Activated T-helper 17 cell treated with anti-CD3 and anti-CD28 coated beads, Interleukin-2, amount 50 U/mL, for 72 hours (primary cell): Measurements from ENCODE around the gene TRPC4AP. TPM values are rescaled to one million over a fixed set of nuclear protein-coding genes. Genes with fewer than 3 reads are reported as not detected.

ENCODE experiments used
- ATAC-seq: fragments of 150-1000 bp; cut with Tn5 transposase; replicated peaks from 2 replicates; pipeline ENCODE4 v1.10.0; 2021; ENCODE audit warnings: mild to moderate bottlenecking, moderate library complexity
- H3K27ac Mint-ChIP-seq: one replicate; pipeline ENCODE4 v1.8.0; 2022; ENCODE audit warnings: mixed read lengths
- H3K27me3 Mint-ChIP-seq: one replicate; pipeline ENCODE4 v1.8.0; 2022; ENCODE audit warnings: mixed read lengths
- H3K36me3 Mint-ChIP-seq: one replicate; pipeline ENCODE4 v1.8.0; 2022; ENCODE audit warnings: low read depth, mild to moderate bottlenecking, mixed read lengths
- H3K4me1 Mint-ChIP-seq: one replicate; pipeline ENCODE4 v1.8.0; 2022; ENCODE audit warnings: mixed read lengths
- H3K4me3 Mint-ChIP-seq: one replicate; pipeline ENCODE4 v1.8.0; 2022; ENCODE audit warnings: mild to moderate bottlenecking, mixed read lengths
- H3K9me3 Mint-ChIP-seq: one replicate; pipeline ENCODE4 v1.8.0; 2022; ENCODE audit warnings: mixed read lengths
- total RNA-seq, 2 donors: library from RNA; stranded (reverse); gene quantifications; one replicate each; pipeline ENCODE4 v1.2.3, GENCODE V29; 2022

The TRPC4AP gene, protein sequence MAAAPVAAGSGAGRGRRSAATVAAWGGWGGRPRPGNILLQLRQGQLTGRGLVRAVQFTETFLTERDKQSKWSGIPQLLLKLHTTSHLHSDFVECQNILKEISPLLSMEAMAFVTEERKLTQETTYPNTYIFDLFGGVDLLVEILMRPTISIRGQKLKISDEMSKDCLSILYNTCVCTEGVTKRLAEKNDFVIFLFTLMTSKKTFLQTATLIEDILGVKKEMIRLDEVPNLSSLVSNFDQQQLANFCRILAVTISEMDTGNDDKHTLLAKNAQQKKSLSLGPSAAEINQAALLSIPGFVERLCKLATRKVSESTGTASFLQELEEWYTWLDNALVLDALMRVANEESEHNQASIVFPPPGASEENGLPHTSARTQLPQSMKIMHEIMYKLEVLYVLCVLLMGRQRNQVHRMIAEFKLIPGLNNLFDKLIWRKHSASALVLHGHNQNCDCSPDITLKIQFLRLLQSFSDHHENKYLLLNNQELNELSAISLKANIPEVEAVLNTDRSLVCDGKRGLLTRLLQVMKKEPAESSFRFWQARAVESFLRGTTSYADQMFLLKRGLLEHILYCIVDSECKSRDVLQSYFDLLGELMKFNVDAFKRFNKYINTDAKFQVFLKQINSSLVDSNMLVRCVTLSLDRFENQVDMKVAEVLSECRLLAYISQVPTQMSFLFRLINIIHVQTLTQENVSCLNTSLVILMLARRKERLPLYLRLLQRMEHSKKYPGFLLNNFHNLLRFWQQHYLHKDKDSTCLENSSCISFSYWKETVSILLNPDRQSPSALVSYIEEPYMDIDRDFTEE
- 10 to 100 TPM; 34.1 to 54.3 TPM for total RNA-seq

GRCh38 chr20:35092524-35093266 is at the start of gene TRPC4AP:
Gene TRPC4AP, minus strand, starts transcription at chr20:35092807. Its CDS starts 26 bp downstream, at chr20:35092781.
- Mint-ChIP-seq H3K4me1 (peaks cover 25% of the 10 kb centered on the region), H3K4me3 (peak within 1 kb of the TSS; percentile 91), H3K36me3 (peaks cover 22% of the 10 kb centered on the region), H3K27me3 (no peaks in the 10 kb centered on the region), H3K9me3 (no peaks in the 10 kb centered on the region), H3K27ac (peak within 1 kb of the TSS; percentile 91)
- peak; percentile 90 for ATAC-seq

DNA sequence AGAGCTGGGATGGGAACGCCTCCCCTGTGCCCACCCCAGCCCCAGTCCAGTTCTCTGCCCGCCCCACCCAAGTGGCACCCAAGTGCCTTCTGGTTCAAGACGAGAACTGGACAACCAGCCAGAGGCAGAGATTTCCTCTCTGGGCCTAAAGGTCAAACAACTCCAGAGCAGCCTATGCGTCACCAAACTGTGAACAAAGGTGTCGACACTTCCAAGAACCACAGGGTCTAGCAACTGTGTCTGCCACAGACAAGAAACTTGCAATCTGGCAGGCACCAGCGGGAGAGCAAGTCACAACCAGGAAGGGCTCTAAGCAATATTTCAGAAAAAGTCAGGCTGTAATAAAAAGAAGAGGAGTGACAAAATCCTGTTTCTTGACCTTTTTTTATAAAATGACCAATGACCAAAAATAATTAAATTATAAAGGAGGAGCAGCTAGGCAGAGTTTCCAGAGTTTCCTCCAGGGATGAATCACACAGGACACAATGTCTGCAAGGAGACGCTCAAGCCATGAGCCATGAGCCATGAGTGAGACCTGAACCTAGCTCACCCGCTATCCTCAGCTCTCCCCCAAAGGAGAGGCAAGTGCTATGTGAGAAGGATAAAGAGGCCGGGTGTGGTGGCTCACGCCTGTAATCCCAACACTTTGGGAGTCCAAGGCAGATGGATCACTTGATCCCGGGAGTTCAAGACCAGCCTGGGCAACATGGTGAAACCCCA is 43.4 kb upstream of the TRPC4AP start:
- Mint-ChIP-seq H3K9me3 (no peaks in the 10 kb centered on the region), H3K4me1 (no peaks in the 10 kb centered on the region), H3K36me3 (peaks cover 96% of the 10 kb centered on the region), H3K27ac (no peak overlapping the region), H3K27me3 (no peaks in the 10 kb centered on the region), H3K4me3 (no peak overlapping the region)
- ATAC-seq = no peak

DNA sequence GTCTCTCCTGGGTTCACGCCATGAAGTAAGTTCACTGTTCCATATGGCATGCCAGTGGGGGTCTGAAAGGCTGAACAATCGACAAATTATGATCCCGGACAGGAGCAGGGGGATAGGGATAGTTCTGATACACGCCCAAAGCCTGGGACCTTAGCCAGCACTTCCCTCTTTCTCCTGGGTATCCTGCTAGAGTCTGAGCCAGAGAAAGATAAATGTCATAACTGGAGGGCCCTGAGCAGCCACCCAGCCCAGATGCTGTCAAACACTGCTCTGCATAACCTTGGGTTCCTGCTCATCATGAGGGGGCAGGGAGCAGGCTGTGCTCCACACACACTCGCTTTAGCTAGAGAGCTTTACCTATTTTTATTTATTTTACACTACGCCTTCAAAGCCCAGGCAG is 42.3 kb upstream of the TRPC4AP start:
- Mint-ChIP-seq H3K4me1 (no peaks in the 10 kb centered on the region), H3K27me3 (no peaks in the 10 kb centered on the region), H3K4me3 (no peak overlapping the region), H3K9me3 (no peaks in the 10 kb centered on the region), H3K27ac (no peak overlapping the region), H3K36me3 (peaks cover 96% of the 10 kb centered on the region)
- no peak for ATAC-seq

- Mint-ChIP-seq H3K27me3 (no peaks in the 10 kb centered on the region), H3K4me1 (no peaks in the 10 kb centered on the region), H3K4me3 (no peak overlapping the region), H3K9me3 (no peaks in the 10 kb centered on the region), H3K36me3 (peaks cover 96% of the 10 kb centered on the region), H3K27ac (no peak overlapping the region)
- no peak for ATAC-seq
These were observed 41.9 kb upstream of the TRPC4AP start for GRCh38 chr20:35134472-35134871.

- H3K4me3 Mint-ChIP-seq = no peak overlapping the region
- H3K36me3 Mint-ChIP-seq = peaks cover 96% of the 10 kb centered on the region
- no peak for ATAC-seq
- no peaks in the 10 kb centered on the region for H3K4me1 Mint-ChIP-seq
- H3K27ac Mint-ChIP-seq = no peak overlapping the region
- no peaks in the 10 kb centered on the region for H3K27me3 Mint-ChIP-seq
- H3K9me3 Mint-ChIP-seq = no peaks in the 10 kb centered on the region
These were observed 41.1 kb upstream of the TRPC4AP start for GRCh38 chr20:35133735-35134134.

GRCh38 chr20:35133031-35133430 is 40.4 kb upstream of the TRPC4AP start:
- Mint-ChIP-seq H3K27me3 (no peaks in the 10 kb centered on the region), H3K36me3 (peaks cover 96% of the 10 kb centered on the region), H3K9me3 (no peaks in the 10 kb centered on the region), H3K4me1 (no peaks in the 10 kb centered on the region), H3K4me3 (no peak overlapping the region), H3K27ac (no peak overlapping the region)
- ATAC-seq = no peak

GRCh38 chr20:35131934-35132333 is 39.3 kb upstream of the TRPC4AP start:
- no peak overlapping the region for H3K27ac Mint-ChIP-seq
- no peaks in the 10 kb centered on the region for H3K27me3 Mint-ChIP-seq
- H3K4me3 Mint-ChIP-seq = no peak overlapping the region
- no peak for ATAC-seq
- H3K9me3 Mint-ChIP-seq = no peaks in the 10 kb centered on the region
- H3K36me3 Mint-ChIP-seq = peaks cover 95% of the 10 kb centered on the region
- no peaks in the 10 kb centered on the region for H3K4me1 Mint-ChIP-seq

DNA sequence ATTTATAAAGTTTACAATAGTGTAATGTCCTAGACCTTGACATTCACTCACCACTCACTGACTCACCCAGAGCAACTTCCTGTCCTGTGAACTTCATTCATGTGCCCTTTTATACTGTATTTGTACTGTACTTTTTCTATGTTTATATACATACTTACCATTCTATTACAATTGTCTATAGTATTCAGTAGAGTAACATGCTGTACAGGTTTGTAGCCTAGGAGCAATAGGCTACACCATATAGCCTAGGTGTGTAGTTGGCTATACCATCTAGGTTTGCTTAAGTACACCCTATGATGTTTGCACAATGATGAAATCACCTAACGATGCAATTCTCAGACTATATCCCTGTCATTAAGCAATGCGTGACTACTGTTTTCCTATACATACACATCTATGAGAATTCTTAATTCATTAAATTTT is 37.1 kb upstream of the TRPC4AP start:
- Mint-ChIP-seq H3K27me3 (no peaks in the 10 kb centered on the region), H3K36me3 (peaks cover 96% of the 10 kb centered on the region), H3K4me1 (no peaks in the 10 kb centered on the region), H3K27ac (no peak overlapping the region), H3K9me3 (no peaks in the 10 kb centered on the region), H3K4me3 (no peak overlapping the region)
- ATAC-seq = no peak

GRCh38 chr20:35125753-35126152 is 33.1 kb upstream of the TRPC4AP start:
- Mint-ChIP-seq H3K27ac (peak overlapping the region; percentile 25), H3K36me3 (peaks cover 98% of the 10 kb centered on the region), H3K9me3 (no peaks in the 10 kb centered on the region), H3K4me3 (no peak overlapping the region), H3K4me1 (no peaks in the 10 kb centered on the region), H3K27me3 (no peaks in the 10 kb centered on the region)
- ATAC-seq = no peak

DNA sequence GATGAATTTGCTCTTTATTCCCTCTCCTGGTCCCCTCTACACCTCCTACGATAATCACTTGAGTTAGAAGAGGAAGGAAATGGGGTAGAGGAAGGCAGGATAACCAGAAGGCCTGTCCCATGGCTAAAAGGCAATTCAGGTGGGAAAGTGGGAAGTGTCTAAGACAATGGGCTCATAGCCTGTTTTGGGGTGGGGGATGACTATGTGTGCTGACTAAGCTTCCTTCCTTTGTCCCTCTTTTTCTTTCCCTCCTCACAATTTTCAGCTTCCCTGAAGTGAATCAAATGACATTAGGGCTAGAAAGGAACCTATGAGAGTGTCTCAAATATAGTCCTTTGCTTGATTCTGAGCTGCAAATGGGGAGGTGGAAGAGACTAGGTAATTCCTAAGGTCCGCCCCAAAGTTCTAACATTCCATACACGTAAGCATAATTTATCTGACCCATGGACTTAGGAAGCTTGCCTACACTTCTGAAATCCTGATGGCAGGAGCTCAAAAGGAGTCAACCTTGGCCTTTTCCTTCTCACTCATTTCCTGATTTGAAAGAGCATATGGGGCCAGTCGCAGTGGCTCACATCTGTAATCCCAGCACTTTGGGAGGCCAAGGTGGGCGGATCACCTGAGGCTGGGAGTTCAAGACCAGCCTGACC is 30.3 kb upstream of the TRPC4AP start:
- no peak for ATAC-seq
- Mint-ChIP-seq H3K27ac (peak overlapping the region; percentile 15), H3K4me3 (no peak overlapping the region), H3K27me3 (no peaks in the 10 kb centered on the region), H3K9me3 (no peaks in the 10 kb centered on the region), H3K4me1 (peaks cover 1% of the 10 kb centered on the region), H3K36me3 (peaks cover 98% of the 10 kb centered on the region)

GRCh38 chr20:35121186-35121585 is 28.6 kb upstream of the TRPC4AP start:
- Mint-ChIP-seq H3K4me1 (peaks cover 6% of the 10 kb centered on the region), H3K27me3 (no peaks in the 10 kb centered on the region), H3K4me3 (no peak overlapping the region), H3K27ac (no peak overlapping the region), H3K36me3 (peaks cover 100% of the 10 kb centered on the region), H3K9me3 (no peaks in the 10 kb centered on the region)
- no peak for ATAC-seq

DNA sequence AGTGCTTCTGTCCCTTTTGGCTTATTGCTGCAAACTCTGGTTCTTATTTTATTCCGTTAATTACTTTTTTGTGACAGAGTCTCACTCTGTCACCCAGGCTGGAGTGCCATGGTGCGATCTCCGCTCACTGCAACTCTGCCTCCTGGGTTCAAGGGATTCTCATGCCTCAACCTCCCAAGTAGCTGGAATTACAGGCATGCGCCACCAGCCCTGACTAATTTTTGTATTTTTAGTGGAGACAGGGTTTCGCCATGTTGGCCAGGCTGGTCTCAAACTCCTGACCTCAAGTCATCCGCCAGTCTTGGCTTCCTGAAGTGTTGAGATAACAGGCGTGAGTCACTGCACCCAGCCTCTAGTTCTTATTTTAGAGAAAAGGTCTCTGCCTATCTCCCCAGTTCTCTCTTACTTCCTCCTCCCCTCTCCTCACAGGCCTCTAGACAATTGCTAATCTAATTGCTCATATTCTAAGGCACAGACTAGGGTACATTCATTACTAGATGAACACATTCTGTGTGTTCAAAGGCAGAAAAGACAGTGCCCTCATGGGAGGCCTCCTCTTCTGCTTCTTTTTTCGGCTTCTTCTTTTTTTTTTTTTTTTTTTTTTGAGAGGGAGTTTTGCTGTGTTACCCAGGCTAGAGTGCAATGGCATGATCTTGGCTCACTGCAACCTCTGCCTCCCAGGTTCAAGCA is 27.6 kb upstream of the TRPC4AP start:
- H3K27me3 Mint-ChIP-seq = no peaks in the 10 kb centered on the region
- H3K36me3 Mint-ChIP-seq = peaks cover 100% of the 10 kb centered on the region
- H3K4me3 Mint-ChIP-seq = no peak overlapping the region
- peak overlapping the region; percentile 67 for H3K27ac Mint-ChIP-seq
- ATAC-seq = peak; percentile 82
- no peaks in the 10 kb centered on the region for H3K9me3 Mint-ChIP-seq
- peaks cover 6% of the 10 kb centered on the region for H3K4me1 Mint-ChIP-seq

GRCh38 chr20:35117629-35118028 is 25.0 kb upstream of the TRPC4AP start:
- Mint-ChIP-seq H3K9me3 (no peaks in the 10 kb centered on the region), H3K27me3 (no peaks in the 10 kb centered on the region), H3K27ac (peak overlapping the region; percentile 86), H3K4me3 (no peak overlapping the region), H3K4me1 (peaks cover 6% of the 10 kb centered on the region), H3K36me3 (peaks cover 94% of the 10 kb centered on the region)
- ATAC-seq = no peak
